ENCODE measurements around the gene BATF. TPM values are rescaled to one million over a fixed set of nuclear protein-coding genes. Genes with fewer than 3 reads are reported as not detected.
"Not testable (repeated sequence)": the region's sequence is repeated elsewhere in the genome, so short reads cannot be mapped to it uniquely, and the experiment has no call there.

The BATF gene, protein sequence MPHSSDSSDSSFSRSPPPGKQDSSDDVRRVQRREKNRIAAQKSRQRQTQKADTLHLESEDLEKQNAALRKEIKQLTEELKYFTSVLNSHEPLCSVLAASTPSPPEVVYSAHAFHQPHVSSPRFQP
- 1 to 10 TPM in 2 of 4 donors, under 1 TPM in 1, not detected in 1; 0.28 to 6.4 (median 1.3) TPM for total RNA-seq

DNA sequence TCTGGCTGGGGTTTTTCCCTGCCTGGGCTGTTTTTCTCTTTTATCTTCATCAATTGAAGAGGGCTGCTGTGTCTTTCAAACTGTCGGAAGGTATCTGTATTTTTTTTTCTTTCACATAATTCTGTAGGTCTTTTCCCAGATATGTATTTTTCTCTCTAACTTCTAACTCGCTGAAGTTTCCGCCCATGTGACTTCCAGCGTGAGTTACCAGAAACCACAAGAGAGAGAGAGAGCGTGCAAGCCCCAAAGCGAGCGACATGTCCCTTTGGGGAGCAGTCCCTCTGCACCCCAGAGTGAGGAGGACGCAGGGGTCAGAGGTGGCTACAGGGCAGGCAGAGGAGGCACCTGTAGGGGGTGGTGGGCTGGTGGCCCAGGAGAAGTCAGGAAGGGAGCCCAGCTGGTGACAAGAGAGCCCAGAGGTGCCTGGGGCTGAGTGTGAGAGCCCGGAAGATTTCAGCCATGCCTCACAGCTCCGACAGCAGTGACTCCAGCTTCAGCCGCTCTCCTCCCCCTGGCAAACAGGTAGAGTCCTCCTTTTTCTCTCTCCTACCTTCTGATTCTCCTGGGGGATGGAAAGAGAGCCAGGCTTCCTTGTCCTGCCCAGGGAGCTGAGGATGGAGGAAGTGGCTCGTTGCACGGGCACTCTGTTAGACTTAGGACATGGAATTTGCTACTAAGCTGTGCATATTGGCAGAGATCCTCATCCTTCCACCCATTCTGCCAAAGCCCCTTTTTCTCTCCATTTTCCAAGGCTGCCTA, at the start of gene BATF:
BATF (plus strand) TSS at position 246 of the 759 bp plus-strand sequence; CDS start at position 460, 214 bp downstream.
- Histone ChIP-seq H3K36me3 (no peaks in the 10 kb centered on the region), H3K27me3 (no peaks in the 10 kb centered on the region), H3K4me3 (no peak within 1 kb of the TSS), H3K27ac (no peak within 1 kb of the TSS), H3K9me3 (no peaks in the 10 kb centered on the region), H3K4me1 (no peaks in the 10 kb centered on the region)
- DNase-seq = no peak
- TF ChIP-seq POLR2A (IDR thresholded peaks at IDR 0.05) = no peak
- TF ChIP-seq, protein P1, sequence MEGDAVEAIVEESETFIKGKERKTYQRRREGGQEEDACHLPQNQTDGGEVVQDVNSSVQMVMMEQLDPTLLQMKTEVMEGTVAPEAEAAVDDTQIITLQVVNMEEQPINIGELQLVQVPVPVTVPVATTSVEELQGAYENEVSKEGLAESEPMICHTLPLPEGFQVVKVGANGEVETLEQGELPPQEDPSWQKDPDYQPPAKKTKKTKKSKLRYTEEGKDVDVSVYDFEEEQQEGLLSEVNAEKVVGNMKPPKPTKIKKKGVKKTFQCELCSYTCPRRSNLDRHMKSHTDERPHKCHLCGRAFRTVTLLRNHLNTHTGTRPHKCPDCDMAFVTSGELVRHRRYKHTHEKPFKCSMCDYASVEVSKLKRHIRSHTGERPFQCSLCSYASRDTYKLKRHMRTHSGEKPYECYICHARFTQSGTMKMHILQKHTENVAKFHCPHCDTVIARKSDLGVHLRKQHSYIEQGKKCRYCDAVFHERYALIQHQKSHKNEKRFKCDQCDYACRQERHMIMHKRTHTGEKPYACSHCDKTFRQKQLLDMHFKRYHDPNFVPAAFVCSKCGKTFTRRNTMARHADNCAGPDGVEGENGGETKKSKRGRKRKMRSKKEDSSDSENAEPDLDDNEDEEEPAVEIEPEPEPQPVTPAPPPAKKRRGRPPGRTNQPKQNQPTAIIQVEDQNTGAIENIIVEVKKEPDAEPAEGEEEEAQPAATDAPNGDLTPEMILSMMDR (IDR thresholded peaks at IDR 0.05) = no peak
- intact Hi-C loops (cut with DNase I; ENCODE audit: low total_unique reads) = no loop called here

DNA sequence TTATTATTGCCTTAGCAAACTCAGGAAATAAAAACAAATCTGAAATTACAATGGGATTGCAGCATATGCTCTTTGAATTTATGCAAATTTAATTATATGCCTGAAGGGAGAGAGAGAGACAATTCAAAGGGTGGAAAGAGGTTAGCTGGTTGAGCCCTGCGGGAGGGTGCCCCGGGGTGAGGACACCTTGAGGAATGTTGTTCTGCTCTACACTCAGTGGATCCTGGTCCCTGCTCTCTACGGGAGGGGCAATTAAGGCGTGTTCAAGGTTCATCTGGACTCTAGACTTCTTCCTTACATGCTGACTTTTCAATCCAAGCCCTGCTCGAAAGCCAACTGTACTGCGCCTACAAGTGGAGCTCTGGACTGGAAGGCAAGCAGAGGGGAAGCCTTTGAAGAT, 48.1 kb upstream of the BATF start:
- H3K27ac ChIP-seq; H3K4me1 ChIP-seq; H3K36me3 ChIP-seq; H3K4me3 ChIP-seq; H3K27me3 ChIP-seq; DNase-seq; intact Hi-C loops (cut with DNase I; ENCODE audit: low total_unique reads); H3K9me3 ChIP-seq: not testable (repeated sequence)

DNA sequence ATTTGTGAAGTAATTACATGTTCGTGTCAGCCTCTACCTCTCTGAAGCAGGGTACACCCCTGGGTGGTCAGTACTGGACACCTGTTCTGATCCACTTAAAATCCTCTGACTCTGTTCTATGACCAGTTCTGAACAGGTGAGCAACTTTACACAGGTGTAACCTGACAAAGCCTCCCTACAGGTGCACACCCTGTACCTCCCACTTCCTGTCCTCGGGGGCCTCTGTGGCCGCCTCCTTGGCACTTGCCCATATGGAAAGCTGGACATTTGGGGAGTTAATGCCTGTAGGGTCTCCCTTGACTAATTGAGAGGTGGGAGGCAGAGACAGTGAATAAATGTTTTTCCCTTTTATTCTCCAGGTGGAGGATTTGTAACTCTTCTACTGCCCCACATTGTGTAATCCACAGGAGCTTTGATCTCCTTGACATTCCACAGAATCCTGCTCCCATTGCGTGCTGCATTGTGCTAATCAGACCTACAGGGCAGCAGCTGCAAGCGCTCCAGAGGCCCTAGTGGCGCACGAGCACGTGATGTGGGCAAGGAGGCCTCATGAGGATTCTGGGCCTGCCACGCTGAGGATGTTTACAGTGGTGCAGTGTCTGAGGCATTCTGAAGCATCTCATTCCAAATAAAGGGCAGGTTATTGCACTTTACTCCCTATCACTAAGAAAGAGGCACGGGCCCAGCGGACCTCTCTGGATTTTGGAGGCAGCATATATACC, 45.8 kb upstream of the BATF start:
- H3K36me3 ChIP-seq = no peaks in the 10 kb centered on the region
- DNase-seq = no peak
- TF ChIP-seq, protein P1 (IDR thresholded peaks at IDR 0.05) = no peak
- no peak overlapping the region for H3K27ac ChIP-seq
- no peaks in the 10 kb centered on the region for H3K4me1 ChIP-seq
- no peak overlapping the region for H3K4me3 ChIP-seq
- intact Hi-C loops (cut with DNase I; ENCODE audit: low total_unique reads) = no loop called here
- no peaks in the 10 kb centered on the region for H3K27me3 ChIP-seq
- H3K9me3 ChIP-seq = no peaks in the 10 kb centered on the region

DNA sequence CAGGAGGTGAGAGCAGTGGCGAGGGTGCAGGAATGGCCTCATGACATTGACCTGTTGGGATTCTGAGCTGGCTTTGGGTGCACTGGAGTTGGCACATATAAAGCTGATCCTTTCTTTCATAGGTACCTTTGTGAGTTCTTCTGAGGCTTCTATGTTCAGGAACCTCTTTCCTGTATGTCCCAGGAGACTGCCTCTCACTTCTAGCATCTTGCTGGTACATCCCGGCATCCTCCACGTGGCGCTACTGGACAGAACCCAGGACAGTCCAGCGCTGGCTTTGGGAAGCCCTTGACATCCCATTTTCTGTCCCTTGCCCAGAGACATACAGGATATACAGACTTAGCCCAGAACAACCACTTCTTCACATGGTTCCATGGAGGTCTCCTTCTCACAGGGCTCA, 44.4 kb upstream of the BATF start:
- Histone ChIP-seq H3K27ac (no peak overlapping the region), H3K9me3 (no peaks in the 10 kb centered on the region), H3K27me3 (no peaks in the 10 kb centered on the region), H3K4me1 (no peaks in the 10 kb centered on the region), H3K4me3 (no peak overlapping the region), H3K36me3 (no peaks in the 10 kb centered on the region)
- DNase-seq = no peak
- intact Hi-C loops (cut with DNase I; ENCODE audit: low total_unique reads) = no loop called here
- TF ChIP-seq, protein P1 (IDR thresholded peaks at IDR 0.05) = no peak

DNA sequence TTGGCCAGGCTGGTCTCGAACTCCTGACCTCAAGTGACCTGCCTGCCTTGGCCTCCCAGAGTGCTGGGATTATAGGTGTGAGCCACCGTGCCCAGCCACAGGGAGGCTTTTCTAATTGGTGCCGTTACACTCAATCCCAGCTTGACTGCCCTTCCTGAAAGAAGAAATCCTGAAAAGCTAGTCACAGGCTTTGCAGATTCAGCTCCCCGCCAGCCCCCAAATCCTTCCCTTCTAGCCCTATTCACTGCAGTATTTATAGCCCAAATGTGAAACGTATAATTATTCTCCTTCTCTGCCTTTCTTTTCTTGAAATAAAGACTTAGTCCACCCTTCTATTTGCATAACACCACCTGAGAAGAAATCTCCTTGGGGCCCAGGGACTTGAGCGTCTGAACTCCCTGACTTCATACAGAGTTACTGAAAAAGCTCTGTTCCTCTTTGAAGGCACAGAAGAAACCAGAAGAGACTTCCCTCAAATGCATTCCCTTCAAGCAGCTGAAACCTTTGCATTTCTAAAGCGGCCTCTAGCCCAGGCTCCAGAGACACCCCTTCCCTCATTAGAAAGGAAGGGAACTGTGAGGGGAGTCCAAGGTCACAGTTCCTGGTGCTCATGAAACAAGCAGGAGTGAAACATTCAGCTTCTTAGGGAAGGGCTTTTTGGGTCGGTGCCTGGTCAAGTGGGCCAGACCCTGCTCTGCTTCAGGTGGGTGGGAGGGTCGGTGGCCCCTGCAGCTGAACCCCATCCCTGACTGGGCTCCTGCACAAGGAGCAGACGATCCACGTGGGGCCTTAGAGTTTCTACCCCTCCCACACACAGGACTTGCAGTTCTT, 42.3 kb upstream of the BATF start:
- no peaks in the 10 kb centered on the region for H3K4me1 ChIP-seq
- H3K4me3 ChIP-seq = no peak overlapping the region
- TF ChIP-seq, protein P1 (IDR thresholded peaks at IDR 0.05) = no peak
- TF ChIP-seq POLR2A (IDR thresholded peaks at IDR 0.05) = no peak
- H3K27ac ChIP-seq = no peak overlapping the region
- no peak for DNase-seq
- H3K36me3 ChIP-seq = no peaks in the 10 kb centered on the region
- H3K27me3 ChIP-seq = no peaks in the 10 kb centered on the region
- intact Hi-C loops (cut with DNase I; ENCODE audit: low total_unique reads) = no loop called here
- H3K9me3 ChIP-seq = no peaks in the 10 kb centered on the region

All from uterus (tissue), 4 donors.